ENCODE results near the gene VEGFD. TPM values are rescaled to one million over a fixed set of nuclear protein-coding genes. Genes with fewer than 3 reads are reported as not detected.

The VEGFD gene
- total and polyA plus RNA-seq, 4 donors = 6.1 to 31.5 (median 12.8) TPM

- WGBS, 2 donors = 0 to 30% methylated on average over 28 to 72 of the region's 72 CpGs
- H3K27ac ChIP-seq (ENCODE audit: low read depth in 1 of 2, low read length in 1 of 2) = peak within 1 kb of the TSS; percentile 97 to 99
- TF ChIP-seq CTCF (IDR thresholded peaks at IDR 0.05; ENCODE audit: control extremely low read depth, extremely low read depth) = no peak
Observed at GRCh38 chrX:15335135-15336022, 48.8 kb downstream of the VEGFD start, which contains the start of gene PIGA. PIGA (minus strand) TSS chrX:15335523; CDS start chrX:15331930, 3,593 bp downstream.

GRCh38 chrX:15334561-15334960 lies 49.7 kb downstream of the VEGFD start:
- TF ChIP-seq CTCF (IDR thresholded peaks at IDR 0.05; ENCODE audit: control extremely low read depth, extremely low read depth) = no peak
- peaks cover 0 to 57% (median 21%) of the 10 kb centered on the region in 3 donors for H3K27me3 ChIP-seq (ENCODE audit: control insufficient read depth in 3 of 3, insufficient read depth in 3 of 3, low read length in 2 of 3)
- DNase-seq (peak in 2 of 3 donors; percentile 31 to 48), ATAC-seq (ENCODE audit: insufficient read depth, low FRiP score) (no peak)
- 14 to 41% methylated on average over 7 of the region's 7 CpGs for WGBS, 2 donors
- H3K4me3 ChIP-seq = peak overlapping the region; percentile 74
- peaks cover 0 to 4% (median 0%) of the 10 kb centered on the region in 5 donors for H3K4me1 ChIP-seq (ENCODE audit: control insufficient read depth in 5 of 5, insufficient read depth in 5 of 5, low read length in 5 of 5)
- peaks cover 4 to 10% (median 6%) of the 10 kb centered on the region in 4 donors for H3K36me3 ChIP-seq (ENCODE audit: control insufficient read depth in 4 of 4, insufficient read depth in 4 of 4, low read length in 4 of 4)
- peak overlapping the region; percentile 97 to 99 for H3K27ac ChIP-seq (ENCODE audit: low read depth in 1 of 2, low read length in 1 of 2)
- peak overlapping the region; percentile 95 to 99 for H3K9ac ChIP-seq (ENCODE audit: insufficient read depth in 1 of 2, low read length in 2 of 2)
- H3K9me3 ChIP-seq (ENCODE audit: control insufficient read depth in 4 of 4, insufficient read depth in 3 of 4, low read length in 3 of 4) = peaks cover 0 to 4% (median 0%) of the 10 kb centered on the region in 4 donors

More at GRCh38 chrX:15335135-15336022, 48.8 kb downstream of the VEGFD start, which contains the start of gene PIGA:
- H3K4me3 ChIP-seq = peak within 1 kb of the TSS; percentile 74
- peaks cover 4 to 10% (median 6%) of the 10 kb centered on the region in 4 donors for H3K36me3 ChIP-seq (ENCODE audit: control insufficient read depth in 4 of 4, insufficient read depth in 4 of 4, low read length in 4 of 4)
- DNase-seq (peak; percentile 97 to 98 (median 98)), ATAC-seq (ENCODE audit: insufficient read depth, low FRiP score) (peak; percentile 96)
- H3K9ac ChIP-seq (ENCODE audit: insufficient read depth in 1 of 2, low read length in 2 of 2) = peak within 1 kb of the TSS; percentile 95 to 99
- peaks cover 0 to 4% (median 0%) of the 10 kb centered on the region in 5 donors for H3K4me1 ChIP-seq (ENCODE audit: control insufficient read depth in 5 of 5, insufficient read depth in 5 of 5, low read length in 5 of 5)
- peaks cover 0 to 4% (median 0%) of the 10 kb centered on the region in 4 donors for H3K9me3 ChIP-seq (ENCODE audit: control insufficient read depth in 4 of 4, insufficient read depth in 3 of 4, low read length in 3 of 4)
- peaks cover 0 to 55% (median 25%) of the 10 kb centered on the region in 3 donors for H3K27me3 ChIP-seq (ENCODE audit: control insufficient read depth in 3 of 3, insufficient read depth in 3 of 3, low read length in 2 of 3)

GRCh38 chrX:15328821-15329220 lies 55.4 kb downstream of the VEGFD start:
- no peak for ATAC-seq (ENCODE audit: insufficient read depth, low FRiP score)
- Histone ChIP-seq H3K4me1 (ENCODE audit: control insufficient read depth in 5 of 5, insufficient read depth in 5 of 5, low read length in 5 of 5) (peaks cover 0 to 4% (median 0%) of the 10 kb centered on the region in 5 donors), H3K9ac (ENCODE audit: insufficient read depth in 1 of 2, low read length in 2 of 2) (no peak overlapping the region), H3K27me3 (ENCODE audit: control insufficient read depth in 3 of 3, insufficient read depth in 3 of 3, low read length in 2 of 3) (peaks cover 0 to 49% (median 14%) of the 10 kb centered on the region in 3 donors), H3K9me3 (ENCODE audit: control insufficient read depth in 4 of 4, insufficient read depth in 3 of 4, low read length in 3 of 4) (no peaks in the 10 kb centered on the region), H3K27ac (ENCODE audit: low read depth in 1 of 2, low read length in 1 of 2) (no peak overlapping the region), H3K4me3 (no peak overlapping the region), H3K36me3 (ENCODE audit: control insufficient read depth in 4 of 4, insufficient read depth in 4 of 4, low read length in 4 of 4) (peaks cover 5 to 11% (median 8%) of the 10 kb centered on the region in 4 donors)
- no peak for TF ChIP-seq CTCF (IDR thresholded peaks at IDR 0.05; ENCODE audit: control extremely low read depth, extremely low read depth)
- no peak for DNase-seq
- 58 to 79% methylated on average over 2 of the region's 2 CpGs for WGBS, 2 donors

All from lung (tissue), 12 donors.